Kidney tubule cell (primary cell): ENCODE measurements around the gene SGSH.
"Not testable (repeated sequence)": the region's sequence is repeated elsewhere in the genome, so short reads cannot be mapped to it uniquely, and the experiment has no call there.

Source experiments
- DNase-seq: peaks from one replicate; pipeline ENCODE4 v3.0.0-alpha.2; 2018; ENCODE audit warnings: low spot score

SGSH gene

DNA sequence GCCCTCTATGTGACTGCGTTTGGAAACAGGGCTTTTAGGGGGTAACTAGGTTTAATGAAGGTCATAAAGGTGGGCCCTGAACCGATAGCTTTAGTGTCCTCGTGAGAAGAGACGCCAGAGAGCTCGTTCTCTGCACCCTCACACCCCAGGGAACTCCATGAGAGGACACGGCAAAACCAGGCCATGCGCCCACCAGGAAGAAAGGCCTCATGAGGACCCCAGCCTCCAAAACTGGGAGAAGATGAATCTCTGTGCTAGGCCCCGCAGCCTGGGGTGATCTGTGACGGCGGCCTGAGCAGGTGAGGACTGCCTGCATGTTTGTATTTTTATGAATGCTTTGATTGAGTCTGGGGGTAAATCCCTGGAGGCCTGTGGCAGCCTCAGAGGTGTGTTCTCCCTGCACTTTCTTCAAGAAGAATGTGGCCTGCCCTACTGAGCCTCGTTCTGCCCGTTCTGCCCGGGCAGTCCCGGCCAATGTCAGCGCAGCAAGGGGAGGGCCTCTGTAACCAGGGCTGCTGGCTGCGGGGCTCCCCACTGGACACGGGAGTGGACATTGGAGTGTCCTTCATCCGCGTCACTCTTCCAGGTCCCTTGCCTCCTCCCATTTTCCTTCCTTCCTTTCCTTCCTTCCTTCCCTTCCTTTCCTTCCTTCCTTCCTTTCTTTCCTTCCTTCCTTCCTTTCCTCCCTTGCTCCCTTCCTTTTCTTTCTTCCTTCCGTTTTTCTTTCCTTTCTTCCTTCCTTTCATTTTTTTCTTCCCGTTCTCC lies 33.7 kb upstream of the SGSH start:
- peak; percentile 79 for DNase-seq

DNA sequence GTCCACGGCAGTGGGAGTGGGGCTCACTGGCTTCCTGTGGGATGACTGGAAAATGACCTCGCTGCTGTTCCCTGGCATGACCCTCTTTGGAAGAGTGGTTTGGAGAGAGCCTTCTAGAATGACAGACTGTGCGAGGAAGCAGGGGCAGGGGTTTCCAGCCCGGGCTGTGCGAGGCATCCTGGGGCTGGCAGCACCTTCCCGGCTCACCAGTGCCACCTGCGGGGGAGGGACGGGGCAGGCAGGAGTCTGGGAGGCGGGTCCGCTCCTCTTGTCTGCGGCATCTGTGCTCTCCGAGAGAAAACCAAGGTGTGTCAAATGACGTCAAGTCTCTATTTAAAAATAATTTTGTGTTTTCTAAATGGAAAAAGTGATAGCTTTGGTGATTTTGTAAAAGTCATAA lies 32.7 kb upstream of the SGSH start:
- peak; percentile 78 for DNase-seq

DNA sequence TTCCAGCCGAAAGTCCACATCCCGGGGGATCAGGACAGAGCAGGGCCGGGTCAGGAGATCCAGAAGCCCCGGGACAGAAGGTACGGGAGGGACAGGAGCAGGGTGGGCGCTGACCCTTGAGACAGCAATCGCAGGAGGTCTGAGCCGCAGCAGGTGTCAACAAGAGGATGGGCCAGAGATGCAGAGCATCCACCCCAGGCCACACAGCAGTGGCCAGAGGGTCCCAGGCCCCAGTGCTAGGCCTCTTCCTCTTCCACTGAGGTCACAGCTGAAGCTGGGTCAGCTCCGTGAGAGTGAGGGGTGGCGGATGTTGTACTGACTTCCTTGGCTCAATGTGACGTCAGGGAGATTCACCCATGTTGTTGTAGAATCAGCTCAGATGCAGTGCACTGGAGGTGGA lies 31.8 kb upstream of the SGSH start:
- no peak for DNase-seq

DNA sequence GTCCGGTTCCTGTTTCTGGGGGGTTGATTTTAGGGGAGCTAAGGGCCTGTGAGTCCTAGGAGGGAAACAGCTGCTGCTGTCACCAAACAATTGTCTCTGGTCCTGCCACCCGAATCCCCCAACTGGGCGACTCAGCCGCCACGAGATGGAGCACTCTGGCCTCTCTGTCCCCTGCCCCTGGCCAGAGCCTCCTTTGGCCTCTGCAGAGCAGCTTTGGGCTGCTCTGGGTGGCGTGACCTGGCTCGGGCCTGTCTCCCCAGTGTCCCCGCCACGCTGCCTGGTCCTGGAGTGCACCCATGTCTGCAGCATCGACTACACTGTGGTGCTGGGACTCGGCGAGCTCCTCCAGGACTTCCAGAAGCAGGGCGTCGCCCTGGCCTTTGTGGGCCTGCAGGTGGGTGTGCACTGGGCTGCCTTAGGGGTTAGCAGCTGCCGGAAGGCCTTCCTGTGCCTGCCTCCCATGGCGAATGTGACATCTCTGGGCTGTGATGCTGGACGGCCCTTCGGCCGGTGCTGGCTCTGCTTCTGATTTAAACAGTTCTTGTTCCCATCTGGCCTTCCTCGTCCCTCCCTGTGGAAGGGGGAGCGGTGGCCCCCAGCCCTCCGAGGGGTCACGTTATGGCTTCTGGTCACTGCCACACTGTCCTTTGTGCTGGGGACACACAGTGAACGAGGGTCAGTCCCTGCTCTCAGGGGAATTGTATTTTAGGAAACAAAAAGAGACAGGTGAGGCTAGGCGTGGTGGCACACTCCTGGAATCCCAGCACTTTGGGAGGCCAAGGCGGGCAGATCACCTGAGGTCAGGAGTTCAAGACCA lies 29.0 kb upstream of the SGSH start:
- DNase-seq = no peak

DNA sequence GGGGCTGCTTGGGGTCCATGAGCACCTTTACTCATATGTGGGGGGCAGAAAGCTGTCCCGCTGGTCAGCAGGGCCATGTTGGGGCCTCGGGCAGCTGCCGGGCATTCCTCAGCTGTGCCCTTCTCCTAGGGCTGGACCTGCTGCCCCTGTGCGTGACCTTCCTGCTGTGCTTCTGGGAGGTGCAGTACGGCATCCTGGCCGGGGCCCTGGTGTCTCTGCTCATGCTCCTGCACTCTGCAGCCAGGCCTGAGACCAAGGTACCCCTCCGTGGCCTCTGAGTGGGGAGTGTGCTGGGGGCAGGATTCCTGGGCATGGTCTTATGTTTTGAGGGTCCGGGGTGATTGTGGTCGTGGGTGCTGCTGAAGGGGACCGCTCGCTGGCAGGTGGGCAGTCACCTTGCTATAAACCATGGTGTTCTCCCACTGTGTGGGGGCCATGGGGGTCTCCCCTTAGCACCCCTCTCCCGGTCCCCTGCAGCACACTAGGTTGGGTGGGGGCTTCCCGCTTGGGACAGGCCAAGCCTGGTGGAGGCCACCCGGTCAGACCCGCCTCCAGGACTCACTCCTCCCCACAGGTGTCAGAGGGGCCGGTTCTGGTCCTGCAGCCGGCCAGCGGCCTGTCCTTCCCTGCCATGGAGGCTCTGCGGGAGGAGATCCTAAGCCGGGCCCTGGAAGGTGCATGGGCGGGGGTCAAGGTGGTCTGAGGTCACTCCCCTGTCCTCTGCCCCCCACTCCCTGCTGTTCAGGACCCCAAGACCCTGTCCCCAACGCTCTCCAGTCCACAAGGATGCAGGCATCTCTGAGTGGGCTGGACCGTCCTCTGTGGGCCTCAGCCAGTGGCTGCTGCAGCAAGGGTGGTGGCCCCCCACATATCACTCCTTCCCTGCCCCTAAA lies 28.1 kb upstream of the SGSH start:
- DNase-seq = no peak

DNA sequence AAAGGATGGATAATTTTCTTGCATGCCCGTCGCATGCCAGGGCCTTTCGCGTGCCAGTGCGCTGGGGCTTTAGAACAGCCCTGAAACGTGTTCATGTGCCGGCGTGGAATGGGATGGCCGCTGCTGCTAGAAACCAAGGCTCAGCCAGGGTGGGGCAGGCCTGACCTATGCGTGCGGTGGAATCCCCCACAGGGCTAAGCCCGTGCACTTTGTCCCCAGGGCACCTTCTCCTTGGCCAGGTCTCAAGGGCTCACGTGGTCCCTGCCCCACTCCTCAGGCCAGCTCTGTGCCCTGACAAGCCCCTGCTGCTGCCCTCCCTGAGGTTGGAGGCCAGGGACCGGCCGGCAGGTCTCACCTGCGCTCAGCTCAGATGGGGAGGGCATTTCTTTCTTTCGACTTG lies 27.4 kb upstream of the SGSH start:
- no peak for DNase-seq

DNA sequence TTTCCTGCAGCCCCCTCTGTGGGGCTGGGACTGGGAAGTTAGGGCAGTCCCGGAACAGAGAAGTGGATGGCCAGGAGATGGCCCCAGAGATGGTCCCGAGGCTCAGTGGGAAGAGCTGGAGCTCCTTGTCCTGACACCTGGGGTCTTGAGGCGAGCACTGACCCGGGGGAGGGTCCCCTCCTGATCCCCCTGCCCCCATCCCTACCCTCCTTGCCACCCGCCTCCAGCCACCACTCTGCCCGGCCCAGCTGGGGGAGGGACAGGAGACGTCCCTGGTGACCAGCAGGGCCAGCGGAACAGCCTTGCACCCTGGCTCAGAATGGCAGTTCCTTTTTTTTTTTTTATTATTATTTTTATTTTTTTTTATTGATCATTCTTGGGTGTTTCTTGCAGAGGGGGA lies 26.6 kb upstream of the SGSH start:
- no peak for DNase-seq

DNA sequence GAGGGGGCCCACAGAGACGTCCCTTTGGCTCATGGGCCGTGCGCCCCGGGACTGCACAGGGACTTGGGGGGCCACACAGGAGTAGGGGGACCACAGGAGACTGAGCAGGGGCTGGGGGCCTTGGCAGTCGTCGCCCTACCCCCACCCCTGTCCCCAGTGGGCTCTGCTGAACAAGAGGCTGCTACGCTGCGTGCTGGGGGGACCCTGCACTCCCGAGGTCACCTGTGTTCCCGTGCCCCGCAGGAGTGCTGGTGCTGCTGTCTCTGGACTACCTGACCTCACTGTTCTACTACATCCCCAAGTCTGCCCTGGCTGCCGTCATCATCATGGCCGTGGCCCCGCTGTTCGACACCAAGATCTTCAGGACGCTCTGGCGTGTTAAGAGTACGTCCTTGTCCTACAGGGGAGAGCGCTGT lies 26.1 kb upstream of the SGSH start:
- DNase-seq = no peak

DNA sequence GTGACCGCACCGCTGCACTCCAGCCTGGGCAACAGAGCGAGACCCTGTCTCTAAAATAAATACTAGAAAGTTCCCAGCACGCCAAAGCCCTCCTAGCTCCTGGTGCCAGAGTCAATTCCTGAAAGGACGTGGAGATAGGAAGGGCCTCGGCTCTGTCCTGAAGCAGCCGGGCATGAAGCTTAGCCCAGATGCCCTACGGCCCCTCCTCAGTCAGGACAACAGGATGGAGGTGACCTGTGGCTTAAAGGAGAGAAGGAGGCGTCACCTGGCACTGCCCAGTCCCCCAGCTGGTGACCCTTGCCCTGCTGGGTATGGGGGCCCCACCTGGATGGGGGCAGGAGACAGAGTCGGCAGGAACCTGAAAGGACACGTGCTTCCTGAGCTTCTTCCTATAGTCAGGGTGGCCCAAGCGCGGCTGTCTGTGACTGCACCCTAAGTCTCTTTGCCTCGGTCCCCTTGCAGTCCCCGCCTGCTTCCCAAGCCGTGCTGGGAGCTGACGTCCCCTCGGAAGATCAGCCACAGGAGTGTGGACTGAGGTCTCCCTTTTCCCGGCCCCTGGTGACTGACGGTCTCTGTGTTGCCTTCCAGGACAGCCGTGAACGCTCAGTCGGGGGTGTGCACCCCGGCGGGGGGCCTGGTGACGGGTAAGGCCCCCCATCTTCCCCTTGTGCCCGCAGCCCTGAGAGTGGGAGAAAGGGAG lies 25.6 kb upstream of the SGSH start:
- no peak for DNase-seq

DNA sequence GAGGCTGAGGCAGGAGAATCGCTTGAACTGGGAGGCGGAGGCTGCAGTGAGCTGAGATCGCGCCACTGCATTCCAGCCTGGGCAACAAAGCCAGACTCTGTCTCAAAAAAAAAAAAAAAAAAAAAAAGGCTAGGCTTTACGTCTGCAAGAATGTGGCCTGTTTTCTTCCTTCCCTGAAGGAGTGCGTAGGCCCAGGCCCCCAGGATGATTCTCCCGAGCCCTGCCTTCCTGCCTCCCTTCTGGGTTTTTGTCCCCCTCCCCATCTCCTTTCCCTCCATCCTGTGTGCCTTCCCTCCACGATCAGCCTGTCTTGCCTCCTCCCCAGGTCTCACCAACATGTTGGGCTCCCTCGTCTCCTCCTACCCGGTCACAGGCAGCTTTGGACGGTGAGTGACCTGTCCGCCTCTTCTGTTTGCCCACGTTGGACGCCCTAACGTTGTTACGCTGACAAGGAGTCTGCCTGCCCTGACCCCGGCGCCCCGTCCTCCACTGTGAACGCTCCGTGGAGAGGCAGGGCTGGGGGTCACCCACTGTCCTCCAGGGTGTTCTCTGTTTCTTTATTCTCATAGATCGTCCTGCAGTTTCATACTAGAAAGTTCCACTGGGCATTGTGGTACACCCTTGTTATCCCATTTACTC lies 24.9 kb upstream of the SGSH start:
- DNase-seq = no peak

DNA sequence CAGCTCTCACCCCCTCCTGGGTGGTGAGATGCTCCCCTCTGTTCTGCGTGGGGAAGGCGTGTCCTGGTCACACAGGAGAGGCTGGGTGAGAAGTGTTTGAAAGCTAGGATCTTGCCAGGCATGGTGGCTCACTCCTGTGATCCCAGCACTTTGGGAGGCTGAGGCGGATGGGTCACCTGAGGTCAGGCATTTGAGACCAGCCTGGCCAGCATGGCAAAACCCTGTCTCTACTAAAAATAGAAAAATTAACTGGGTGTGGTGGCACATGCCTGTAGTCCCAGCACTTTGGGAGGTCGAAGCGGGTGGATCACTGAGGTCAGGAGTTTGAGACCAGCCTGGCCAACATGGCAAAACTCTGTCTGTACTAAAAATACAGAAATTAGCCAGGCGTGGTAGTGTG lies 24.3 kb upstream of the SGSH start:
- not testable (repeated sequence) for DNase-seq

- DNase-seq = no peak
These were observed 23.6 kb upstream of the SGSH start for GRCh38 chr17:80243526-80244433.

GRCh38 chr17:80242505-80242904 lies 22.4 kb upstream of the SGSH start:
- no peak for DNase-seq

DNA sequence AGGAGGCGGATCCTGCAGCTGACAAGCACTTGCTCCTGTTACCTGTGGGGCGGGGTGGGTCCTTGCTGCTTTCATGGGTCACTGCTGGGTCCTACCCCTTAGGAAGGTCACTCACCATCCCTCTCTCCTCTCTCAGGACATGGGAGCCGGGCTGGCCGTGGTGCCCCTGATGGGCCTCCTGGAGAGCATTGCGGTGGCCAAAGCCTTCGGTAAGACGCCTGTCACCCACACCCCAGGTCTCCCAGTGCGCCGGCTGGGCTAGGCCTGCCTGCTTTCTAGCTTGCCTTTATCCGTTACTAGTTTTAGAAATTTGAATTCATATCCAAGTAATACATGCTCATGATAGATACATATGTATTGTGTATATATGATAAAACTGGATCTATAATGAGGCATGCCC lies 17.3 kb upstream of the SGSH start:
- DNase-seq = no peak

GRCh38 chr17:80236911-80237310 lies 16.8 kb upstream of the SGSH start:
- DNase-seq = no peak

GRCh38 chr17:80233202-80233601 lies 13.1 kb upstream of the SGSH start:
- no peak for DNase-seq

- no peak for DNase-seq
These were observed 12.3 kb upstream of the SGSH start for GRCh38 chr17:80232438-80232837.

DNA sequence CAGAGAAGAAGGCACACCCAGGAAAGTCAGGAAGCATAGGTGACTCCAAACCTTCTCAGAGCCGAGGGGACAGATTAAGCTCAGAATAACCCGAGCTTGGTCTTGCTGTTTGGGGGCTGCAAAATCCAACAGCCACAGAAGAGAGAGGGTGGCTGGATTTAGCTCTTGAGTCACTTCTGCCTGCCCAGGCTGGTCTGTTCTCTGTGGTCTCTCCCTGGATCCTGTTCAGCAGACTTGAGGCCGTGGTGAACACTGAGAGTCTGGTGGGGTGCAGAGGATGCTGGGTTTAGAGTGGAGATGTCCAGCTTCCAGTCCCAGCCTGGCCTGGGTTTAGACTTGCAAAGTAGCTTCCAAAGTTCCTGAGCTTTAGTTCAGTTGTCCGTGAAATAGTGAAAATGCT lies 8.9 kb upstream of the SGSH start:
- DNase-seq = no peak

- DNase-seq = no peak
These were observed 8.3 kb upstream of the SGSH start for GRCh38 chr17:80228477-80228876.

DNA sequence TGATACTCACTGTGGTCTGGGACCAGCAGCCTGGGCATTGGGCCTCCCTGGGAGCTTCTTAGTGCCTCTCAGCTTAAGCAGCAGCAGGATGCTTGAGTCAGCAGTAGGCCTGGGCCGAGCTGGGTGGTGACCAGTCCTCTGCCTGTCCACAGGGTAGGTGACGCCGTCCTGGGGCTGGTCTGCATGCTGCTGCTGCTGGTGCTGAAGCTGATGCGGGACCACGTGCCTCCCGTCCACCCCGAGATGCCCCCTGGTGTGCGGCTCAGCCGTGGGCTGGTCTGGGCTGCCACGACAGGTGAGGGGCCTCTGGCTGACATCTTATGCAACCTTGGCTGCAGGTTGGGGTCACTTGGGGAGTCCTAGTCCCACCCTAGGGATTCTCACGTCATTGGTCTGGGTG lies 7.5 kb upstream of the SGSH start:
- DNase-seq = no peak
